Stimulated activated CD4-positive, alpha-beta T cell treated with anti-CD3 and anti-CD28 coated beads, Interleukin-4, amount 100 ng/mL, for 4 hours (primary cell): ENCODE measurements around the gene B9D2.
"Not testable (repeated sequence)": the region's sequence is repeated elsewhere in the genome, so short reads cannot be mapped to it uniquely, and the experiment has no call there.

Experiments
- DNase-seq, 2 experiments: peaks; one replicate each; pipeline ENCODE4 v3.0.0-alpha.2; 2020

Gene B9D2, protein sequence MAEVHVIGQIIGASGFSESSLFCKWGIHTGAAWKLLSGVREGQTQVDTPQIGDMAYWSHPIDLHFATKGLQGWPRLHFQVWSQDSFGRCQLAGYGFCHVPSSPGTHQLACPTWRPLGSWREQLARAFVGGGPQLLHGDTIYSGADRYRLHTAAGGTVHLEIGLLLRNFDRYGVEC

DNA sequence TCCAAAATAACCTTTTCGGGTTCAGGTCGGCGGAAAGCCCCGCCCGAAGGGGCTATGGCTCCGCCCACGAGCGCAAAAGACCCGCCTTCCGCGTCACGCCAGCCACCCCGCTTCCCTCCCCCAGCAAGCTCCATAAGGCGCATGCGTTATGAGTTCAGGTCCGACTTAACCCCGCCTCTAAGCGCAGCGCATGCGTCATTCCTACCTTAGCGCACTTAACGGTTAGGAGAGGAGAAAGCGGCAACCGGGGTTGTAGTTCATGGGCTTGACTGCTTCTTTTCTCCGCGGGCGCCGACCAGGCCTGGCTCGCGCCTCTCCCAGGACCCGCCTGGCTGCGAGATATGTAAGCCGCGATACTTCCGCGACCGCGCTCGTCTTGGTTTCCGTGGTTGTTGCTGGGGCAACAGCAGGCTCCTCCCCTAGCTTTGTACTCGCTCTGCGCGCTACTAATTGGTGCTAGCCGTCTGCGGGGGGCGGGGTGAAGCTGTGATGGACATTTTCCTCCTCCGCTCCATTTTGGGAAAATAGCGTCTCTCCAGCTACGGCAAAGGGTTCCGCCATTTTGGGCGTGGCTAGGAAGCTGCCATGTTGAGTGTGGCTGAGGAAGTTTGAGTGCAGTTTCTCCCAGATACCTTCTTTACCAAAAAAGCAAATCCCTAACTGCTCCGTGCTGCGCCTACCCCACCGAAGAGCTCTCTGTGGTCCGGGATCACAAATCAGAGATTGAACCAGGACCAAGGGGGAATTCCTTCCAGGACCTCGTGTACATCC, at the start of gene B9D2:
TSS of gene B9D2 (minus strand) at position 397 of the 771 bp plus-strand sequence. CDS start 630 bp downstream, outside the sequence.
- peak; percentile 93 to 98 for DNase-seq

DNA sequence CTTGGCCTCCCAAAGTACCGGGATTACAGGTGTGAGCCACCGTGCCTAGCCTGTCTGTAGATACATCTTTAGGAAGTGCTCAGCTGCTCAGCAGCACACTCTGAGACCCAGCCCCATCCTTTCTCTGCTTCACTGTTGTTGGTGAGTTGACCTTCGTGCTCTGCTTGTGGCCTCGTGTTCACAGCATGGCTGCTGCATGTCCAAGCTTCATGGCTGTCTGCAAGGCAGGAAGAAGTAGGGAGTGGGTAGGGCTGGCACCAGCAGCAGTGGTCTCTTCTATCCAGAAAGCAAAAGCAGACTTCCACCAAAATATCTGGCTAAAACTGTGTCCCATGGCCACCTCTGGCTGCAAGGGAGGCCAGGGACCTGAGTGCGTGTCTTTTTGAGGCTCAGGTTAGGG, 49.0 kb upstream of the B9D2 start:
- DNase-seq = no peak

DNA sequence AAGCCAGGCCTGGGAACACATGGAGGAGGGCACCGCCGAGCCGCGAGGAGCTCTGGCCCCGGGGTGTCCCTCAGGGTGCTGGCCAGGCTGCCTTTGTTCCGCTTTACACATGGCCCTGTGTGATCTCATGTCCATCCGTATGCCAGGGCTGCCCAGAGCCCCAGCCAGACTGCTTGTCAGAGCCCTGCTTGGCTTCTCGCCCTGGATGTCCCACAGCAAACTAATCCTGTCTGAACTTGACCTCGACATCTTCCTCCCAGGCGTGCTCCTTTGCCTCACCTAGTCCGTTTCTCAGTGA, 48.0 kb upstream of the B9D2 start:
- no peak for DNase-seq

DNA sequence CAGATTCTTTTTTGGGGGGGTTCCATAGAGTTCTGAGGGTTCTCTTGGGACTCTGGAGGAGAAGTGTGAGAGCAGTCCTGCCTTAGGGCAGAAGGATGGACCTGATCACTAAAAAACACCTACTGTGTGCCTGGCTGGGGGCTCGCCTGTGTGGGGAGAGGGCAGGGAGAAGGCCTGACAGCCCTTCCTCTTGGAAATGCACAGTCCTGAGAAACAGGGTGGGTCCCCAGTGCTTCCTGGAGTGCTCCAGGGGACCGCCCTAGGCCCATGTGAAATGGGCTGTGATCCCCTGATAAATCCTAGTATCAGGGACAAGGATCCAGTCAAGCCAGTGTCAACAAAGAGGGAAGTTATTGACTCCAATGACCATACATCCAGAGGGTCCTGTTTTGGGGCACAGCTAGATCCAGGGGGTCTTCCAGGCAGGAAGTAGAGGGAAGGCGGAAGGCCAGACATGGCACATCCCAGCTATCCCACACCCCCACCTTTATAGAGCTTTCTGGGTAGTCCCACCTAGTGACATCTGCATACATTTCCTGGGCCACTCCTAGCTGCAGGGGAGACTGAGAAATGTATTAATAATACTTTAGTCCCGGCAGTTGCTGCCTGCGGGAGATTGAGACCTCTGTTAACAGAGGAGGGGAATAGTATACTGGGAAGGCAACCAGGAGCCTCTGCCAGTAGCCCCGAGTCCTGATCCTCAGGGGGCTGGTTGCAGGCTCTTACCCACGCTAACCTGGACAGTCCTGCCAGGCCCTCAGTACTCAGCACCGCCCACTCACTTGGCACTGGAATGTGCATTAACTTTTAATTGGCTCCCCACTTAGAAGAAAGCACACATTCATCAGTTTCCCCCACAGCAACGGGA, 47.4 kb upstream of the B9D2 start:
- DNase-seq = no peak

DNA sequence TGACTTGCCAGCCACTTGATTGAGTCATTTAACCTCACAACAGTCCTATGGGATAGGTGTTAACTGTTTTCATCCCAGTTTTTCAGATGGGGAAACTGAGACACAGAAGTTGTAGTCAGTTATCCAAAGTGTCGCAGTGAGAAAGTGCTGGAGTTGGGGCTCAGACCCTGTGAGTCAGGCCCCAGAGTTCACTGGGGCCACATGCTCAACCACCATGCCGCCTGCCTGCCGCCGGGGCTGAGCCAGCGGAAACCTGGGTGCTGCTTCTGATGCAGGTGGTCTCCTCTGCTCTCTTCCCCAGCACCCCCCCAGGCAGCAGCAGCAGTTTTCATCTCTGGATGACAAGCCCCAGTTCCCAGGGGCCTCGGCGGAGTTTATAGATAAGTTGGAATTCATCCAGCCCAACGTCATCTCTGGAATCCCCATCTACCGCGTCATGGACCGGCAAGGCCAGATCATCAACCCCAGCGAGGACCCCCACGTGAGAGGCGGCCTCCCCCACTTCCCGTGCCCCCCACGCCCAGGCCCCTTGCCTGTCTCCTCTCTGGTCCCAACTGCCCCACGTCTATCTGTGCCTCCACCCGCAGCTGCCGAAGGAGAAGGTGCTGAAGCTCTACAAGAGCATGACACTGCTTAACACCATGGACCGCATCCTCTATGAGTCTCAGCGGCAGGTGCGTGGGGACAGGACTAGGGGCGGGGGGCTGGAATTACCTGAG, 46.5 kb upstream of the B9D2 start:
- no peak for DNase-seq

DNA sequence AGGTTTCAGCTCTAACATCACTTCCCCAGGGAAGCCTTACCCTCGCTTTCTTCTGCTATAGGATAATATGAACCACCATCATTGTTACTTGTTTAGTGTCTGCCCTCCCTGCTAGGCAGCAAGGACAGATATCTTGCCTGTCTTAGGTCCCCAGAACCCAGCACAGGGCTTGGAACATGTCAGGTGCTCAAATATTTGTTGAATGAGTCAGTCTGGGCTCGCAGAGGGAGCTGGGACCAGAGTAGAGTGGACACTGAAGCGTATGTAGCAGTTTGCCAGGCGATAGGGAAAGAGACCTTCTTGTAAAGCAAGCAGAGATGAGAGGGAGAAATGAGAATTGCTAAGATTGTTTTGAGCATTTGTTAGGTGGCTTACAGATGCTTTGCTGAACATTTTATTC, 45.3 kb upstream of the B9D2 start:
- no peak for DNase-seq

DNA sequence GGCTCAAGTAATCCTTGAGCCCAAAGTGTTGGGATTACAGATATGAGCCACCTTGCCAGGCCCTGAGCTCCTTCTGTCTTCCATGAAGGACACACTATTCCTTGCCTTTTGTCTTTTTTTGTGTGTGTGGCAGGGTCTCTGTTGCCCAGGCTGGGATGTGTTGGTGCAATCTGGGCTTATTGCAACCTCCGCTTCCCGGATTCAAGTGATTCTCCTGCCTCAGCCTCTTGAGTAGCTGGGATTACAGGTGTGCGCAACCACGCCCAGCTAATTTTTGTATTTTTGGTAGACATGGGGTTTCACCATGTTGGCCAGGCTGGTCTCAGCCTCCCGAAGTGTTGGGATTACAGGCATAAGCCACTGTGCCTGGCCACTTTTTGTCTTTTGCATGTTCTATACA, 44.9 kb upstream of the B9D2 start:
- DNase-seq = not testable (repeated sequence)

DNA sequence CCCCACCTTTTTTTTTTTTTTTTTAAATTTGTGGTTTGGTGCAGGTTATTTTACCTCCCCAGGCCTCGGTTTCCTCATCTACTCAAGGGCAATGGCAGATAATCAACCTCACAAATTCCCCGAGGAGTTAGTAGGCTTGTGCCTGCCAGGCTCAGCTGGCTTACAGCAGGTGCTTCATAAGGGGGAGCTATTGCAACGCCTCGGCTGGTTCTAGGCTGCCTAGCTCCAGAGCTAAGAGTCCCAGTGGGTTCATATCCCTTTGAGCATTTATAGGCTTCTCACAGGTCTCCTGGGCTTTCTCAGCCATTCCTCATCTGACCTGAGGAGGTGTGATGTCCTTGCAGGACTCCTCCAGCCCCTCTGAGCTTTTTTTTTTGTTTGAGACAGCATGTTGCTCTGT, 44.3 kb upstream of the B9D2 start:
- no peak for DNase-seq

DNA sequence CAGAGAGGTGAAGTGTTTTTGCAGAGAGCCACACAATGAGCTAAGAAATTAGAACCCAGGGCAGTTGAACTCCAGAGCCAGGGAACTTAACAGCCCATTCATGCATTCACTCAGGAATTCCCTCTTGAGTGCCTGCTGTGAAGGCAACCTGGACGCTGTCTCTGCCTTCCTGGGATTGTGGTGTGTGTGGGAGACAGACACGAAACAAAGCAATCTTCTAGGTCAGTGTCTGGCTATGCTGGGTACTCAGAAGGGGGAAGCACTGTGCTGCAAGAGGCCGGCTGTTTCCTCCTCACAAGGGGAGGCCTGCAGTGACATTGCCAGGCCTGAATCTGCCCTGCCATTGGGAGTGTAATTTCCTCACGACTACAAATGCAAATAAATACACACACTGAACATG, 43.3 kb upstream of the B9D2 start:
- no peak for DNase-seq

DNA sequence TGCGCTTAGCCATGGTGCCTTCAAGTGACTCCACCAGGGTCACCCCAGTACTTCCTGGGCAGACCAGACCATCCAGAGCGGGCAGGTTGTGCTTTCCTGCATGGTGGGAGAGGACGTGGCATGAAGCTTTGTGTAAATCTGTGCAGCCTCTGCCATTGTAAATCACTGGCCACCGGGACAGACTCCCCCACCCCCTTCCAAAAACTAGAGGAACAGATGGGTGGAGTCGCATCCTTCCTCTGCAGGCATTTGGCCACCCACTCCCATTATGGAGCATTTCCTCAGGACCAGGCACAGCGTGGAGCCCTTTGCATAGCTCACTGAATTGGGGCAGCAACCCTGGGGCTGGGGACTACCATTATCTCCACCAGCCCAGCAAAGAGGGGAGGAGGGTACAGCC, 41.8 kb upstream of the B9D2 start:
- no peak for DNase-seq

DNA sequence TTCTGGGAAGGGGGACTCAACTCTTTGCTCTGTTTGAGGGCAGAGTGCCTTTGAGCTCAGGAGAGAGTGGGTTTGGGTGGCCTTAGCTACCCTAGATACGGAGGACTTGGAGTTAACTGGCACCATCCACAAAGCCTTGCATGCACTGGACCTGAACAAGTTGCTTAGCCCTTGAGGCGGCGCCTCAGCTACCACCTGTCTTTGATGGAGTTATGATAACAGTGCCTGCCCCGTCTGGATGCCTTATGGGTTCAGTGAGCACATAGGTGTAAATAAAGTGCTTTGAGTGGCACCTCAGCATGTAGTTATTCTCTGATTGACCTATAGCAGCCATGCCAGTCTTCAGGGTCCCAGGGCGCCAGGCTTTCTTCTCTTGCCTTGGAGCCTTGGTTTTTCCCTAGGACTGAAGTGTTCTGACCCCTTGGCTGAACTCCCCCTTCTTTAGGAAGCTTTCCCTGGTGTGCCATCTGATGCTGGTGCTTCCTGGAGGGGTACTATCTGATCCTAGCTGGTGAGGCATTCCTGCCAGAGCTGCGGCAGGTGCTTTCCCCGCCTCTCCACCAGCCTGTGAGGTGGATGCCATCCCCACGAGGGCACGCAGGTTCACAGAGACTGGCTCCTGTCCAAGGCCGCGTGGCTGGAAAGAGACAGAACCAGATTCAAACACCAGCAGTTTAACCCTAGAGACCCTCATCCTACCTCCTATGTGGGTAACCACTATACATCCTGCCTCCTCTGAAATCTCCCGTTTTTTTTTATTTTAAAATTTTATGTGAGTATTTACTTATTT, 39.4 kb upstream of the B9D2 start:
- DNase-seq = no peak

DNA sequence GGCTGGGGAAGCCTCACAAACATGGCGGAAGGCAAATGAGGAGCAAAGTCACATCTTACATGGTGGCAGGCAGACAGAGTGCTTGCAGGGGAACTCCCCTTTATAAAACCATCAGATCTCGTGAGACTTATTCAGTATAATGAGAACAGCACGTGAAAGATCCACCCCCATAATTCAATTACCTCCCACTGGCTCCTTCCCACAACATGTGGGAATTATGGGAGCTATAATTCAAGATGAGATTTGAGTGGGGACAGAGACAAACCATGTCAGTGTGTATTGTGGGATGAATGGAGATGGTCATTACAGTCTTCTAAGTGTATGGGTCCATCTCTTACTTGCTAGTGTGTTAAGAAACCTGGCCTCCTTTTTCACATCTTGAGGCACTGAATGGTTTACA, 38.1 kb upstream of the B9D2 start:
- no peak for DNase-seq

DNA sequence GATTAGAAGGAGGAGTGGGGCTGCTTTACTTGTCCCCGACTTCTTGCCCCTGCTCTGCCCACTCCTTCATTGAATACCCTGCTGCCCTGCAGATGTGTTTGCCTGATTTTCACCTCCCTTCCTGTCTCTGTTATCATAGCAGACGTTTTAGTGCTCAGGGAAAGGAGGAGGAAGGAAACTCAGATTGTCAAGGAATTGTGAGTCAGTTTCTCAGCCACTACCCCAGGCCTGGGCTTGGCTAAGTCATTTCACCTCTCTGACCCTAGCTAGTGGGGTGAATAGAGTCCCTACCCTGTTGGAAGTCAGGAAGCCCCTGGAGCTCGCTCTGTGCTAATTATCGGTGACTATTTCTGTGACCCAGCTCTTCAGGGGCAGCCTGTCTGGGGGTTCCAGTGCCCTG, 37.5 kb upstream of the B9D2 start:
- no peak for DNase-seq

DNA sequence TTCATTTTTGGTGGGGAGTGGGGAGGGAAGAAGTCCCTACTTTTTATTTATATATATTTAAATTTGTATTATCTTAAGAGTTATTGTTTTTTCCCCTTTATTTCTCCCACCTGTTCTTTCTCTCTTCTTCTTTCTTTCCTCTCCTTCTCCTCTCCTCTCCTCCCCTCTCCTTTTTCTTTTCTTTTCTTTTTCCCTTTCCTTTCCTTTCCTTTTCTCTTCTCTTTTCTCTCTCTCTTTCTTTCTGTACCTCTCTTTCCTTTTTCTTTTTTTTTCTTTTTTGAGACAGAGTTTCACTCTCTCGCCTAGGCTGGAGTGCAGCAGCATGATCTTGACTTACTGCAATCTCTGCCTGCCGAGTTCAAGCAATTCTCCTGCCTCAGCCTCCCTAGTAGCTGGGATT, 35.6 kb upstream of the B9D2 start:
- no peak for DNase-seq

DNA sequence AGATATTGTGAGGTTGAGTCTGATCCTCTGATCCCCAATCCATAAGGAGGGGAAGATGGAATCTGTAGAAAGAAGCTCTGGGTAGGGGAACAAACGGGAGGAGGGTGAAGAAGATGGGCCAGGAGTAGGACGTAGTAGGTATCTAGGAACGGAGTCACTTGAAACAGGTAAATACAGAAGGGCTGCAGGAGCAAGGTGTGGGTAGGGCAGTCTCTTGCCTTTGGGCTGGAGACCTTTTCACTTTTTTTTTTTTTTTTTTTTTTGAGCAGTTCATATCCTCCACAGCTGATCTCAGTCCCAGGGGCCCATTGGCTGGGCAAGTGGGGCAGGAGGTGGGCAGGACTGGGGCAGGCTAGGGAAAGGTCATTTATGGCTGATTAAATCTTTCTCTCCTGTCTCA, 35.1 kb upstream of the B9D2 start:
- no peak for DNase-seq

DNA sequence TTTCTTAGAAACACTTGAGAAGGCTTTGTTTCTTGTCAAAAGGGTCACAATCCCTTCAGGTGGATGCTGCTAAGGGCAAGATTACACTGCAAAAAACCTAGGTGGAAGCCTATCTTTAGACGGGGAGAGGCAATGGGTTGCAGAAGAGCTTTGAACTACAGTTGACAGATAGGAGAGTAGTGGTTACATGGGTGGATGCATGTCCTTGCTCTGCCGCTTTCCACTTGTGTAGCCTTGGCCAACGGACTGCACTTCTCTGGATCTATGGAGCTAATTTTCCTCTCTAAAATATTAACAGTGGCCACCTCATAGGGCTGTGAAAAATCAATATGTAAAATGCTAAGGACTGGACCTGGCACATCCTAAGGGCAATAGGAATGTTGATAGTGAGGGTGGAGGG, 34.6 kb upstream of the B9D2 start:
- no peak for DNase-seq

DNA sequence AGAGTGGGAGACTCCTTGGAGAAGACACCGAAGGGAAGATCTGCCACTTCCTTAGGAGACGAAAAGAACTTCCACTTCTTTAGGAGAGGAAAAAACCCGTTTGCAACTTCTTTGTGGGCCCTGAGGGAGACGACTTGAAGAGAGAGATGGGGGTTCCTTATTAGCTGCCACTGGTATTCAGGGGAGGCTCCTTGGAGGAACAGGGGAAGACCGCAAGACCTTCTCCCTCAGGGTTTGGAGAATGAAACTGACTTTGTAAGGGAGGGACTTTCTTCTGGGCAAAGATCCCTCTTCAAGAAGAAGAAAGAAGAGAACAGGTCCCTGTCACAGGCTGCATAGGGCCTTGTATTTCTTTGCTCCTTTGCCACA, 34.1 kb upstream of the B9D2 start:
- no peak for DNase-seq

DNA sequence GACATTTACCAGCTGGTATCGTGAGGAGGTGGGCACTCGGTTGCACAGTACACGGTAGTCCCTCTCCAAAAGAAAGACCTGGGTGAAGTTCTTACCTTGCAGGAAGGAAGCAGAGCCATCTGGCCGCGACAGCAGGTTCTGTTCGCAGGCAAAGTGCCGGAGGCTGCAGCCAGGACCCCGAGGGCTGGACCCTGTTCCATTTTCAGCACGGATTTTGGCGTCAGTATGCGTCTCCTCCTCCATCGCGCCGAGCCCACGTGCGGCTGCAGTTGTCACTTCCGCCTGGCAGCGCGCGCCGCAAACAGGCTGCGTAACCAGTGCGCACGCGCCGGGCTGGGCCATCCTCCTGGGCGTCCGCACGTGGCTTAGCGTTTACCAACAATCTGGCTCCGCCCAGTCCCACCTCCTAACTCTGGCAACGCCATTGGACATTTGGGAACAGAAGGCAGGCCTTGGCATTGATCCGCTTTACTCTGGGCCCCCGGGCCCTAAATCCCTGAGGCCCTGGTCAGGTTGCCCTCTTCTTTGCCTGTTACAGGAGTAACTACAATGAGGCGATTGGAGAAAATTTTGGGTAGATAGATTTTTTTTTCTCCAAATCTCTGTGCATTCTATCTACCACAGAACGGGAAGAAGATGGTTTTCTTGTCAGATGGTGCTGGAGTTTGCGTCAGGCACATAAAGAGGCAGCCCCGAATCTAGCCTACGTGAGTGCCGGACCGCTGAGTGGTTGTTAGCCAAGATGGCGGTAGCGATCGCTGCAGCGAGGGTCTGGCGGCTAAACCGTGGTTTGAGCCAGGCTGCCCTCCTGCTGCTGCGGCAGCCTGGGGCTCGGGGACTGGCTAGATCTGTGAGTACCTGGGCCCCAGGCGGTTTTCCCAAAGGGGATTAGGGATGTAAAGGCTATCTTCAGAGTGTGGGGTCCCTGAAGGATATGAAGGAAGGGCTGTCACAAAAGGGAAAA, 33.4 kb upstream of the B9D2 start, which contains the start of the genes BCKDHA and EXOSC5:
TSS of gene BCKDHA (plus strand) at position 733 of the 964 bp plus-strand sequence. CDS start at position 743, 10 bp downstream.
TSS of gene EXOSC5 (minus strand) at position 274 of the 964 bp plus-strand sequence. CDS start at position 243, 31 bp downstream.
- DNase-seq = peak; percentile 97 to 100

DNA sequence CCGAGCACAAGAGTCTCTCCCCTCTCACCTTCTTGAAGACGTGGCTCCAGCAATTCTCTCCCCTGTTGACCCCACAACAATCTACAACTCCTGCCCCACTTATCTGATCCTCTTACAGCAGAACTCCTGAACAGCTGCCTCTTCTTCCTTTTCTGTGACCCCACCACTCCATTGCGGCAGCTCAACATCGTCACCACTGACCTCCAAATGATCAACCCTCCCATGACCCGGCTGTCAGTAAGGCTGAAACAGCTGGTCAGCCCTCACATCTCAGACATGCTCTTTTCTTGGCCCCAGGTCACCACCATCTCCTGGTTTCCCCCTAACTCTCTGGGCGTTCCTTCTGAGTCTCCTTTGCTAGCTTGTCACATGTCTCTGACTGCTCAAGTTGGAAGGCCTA, 31.4 kb upstream of the B9D2 start:
- no peak for DNase-seq

DNA sequence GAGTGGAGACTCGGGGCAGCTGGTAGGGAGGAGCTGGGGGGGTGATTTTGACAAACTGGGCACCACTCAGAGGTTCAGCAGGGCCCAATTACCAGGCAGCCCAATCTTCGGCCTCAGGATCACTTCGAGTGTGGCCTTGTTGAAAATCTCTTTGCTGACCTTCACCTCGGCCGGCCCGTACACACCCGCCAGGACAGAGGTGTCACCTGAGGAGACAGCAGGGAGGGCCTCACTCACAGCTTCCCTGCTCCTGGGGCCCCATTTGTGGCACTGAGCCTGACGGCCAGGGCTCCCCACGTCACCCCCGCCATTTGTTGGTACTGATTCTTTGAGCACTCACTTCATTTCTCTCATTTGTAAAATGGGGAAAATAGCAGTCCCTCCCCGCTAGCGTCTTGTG, 28.8 kb upstream of the B9D2 start:
- no peak for DNase-seq

DNA sequence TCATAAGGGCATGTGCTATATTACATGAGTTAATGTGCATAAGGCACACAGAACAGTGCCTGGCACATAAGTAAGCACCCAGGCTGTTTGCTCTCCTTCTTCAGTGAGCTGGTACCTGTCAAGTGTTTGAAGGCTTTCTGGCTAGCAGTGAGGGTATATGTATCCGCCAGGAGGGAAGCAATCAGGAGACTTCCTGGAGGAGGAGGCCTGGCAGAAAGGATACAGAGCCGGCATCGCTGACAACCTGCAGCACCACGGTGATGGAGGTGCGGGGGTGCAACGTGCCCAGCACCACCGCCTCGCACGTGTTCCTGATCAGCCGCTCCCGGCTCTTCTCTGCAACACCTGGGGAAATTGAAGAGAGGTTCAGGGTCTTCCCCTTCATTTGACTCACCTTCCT, 27.7 kb upstream of the B9D2 start:
- DNase-seq = no peak
